Mesangial cell (primary cell): Measurements from ENCODE around the gene ELL3. TPM values are rescaled to one million over a fixed set of nuclear protein-coding genes. Genes with fewer than 3 reads are reported as not detected.

ENCODE experiments used
- total RNA-seq: library from RNA; depleted of rRNA; stranded (reverse); fragments of >200 nt; gene quantifications from 2 replicates; pipeline ENCODE4 v1.2.3, GENCODE V29; 2015

Gene ELL3, protein sequence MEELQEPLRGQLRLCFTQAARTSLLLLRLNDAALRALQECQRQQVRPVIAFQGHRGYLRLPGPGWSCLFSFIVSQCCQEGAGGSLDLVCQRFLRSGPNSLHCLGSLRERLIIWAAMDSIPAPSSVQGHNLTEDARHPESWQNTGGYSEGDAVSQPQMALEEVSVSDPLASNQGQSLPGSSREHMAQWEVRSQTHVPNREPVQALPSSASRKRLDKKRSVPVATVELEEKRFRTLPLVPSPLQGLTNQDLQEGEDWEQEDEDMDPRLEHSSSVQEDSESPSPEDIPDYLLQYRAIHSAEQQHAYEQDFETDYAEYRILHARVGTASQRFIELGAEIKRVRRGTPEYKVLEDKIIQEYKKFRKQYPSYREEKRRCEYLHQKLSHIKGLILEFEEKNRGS
- 1.8 and 3.0 TPM in 2 replicates for total RNA-seq

DNA sequence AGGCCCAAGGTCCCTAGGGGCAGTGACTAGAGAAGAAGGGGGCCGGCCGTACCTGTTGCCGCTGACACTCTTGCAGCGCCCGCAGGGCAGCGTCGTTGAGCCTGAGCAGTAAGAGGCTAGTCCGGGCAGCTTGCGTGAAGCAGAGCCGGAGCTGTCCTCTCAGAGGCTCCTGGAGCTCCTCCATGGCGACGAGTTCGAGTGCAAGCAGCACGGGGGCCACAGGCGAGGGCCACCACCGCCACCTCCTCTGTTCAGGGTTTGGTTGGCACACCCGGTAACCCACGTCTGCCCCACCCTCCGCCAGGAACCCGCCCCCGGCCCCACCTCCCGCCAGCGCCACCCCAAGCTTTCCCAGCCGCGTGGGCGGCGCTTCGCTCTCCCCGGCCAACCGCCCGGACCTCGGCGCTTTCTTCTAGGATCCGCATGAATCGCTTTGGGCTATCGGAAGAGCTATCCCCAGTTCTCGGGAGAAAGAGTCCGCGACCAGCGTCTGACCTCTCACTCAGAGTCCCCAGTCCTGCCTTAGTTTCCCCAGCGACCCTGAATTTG, at the start of gene ELL3:
TSS of gene ELL3 (minus strand) at position 249 of the 549 bp plus-strand sequence. CDS start at position 184, 65 bp downstream.

DNA sequence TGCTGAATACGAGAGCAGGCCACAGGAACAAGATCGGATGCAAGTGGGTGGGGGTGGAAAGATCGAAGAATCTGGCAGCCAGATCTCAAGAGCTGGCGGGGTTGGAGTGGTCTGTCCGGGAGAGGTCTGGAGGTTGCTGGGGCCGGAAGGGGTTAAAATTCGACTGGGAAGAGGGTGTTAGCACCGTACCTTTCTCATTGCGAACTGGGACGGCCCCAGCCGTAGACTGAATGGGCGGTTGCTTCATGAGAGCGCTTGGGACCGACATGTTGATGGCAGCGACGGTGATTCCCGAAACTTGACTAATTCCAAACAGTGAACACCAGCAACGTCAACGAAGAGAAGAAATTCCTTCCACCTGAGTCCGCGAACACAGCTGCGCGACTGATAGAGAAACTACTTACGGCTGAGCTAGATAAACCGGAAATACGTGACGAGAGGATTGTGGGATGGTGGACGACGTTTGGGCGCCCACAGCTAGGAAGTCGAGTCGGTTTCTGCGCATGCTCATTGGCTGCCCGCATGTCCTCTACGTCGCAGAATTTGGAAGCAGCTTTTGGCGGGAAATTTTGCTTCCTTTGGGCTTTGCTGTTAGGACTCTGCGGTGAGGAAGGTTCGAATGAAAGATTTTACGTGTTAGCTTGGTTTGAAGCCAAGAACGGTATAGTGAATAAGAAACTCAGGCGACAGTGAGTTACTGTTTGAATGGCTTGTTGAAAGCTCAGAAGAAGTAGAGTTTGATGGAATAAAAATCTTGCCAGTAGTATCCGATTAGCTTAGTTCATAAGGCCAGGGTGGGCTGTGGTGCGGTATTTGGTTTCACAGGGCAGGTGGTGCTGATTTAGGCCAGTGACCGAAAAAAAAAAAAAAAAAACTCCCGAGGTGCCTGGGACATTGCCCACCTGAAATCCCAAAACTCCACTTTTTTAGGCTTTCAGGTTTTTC, 47.8 kb upstream of the ELL3 start, which contains the start of gene MFAP1:
TSS of gene MFAP1 (minus strand) at position 389 of the 945 bp plus-strand sequence. CDS start at position 268, 121 bp downstream.

DNA sequence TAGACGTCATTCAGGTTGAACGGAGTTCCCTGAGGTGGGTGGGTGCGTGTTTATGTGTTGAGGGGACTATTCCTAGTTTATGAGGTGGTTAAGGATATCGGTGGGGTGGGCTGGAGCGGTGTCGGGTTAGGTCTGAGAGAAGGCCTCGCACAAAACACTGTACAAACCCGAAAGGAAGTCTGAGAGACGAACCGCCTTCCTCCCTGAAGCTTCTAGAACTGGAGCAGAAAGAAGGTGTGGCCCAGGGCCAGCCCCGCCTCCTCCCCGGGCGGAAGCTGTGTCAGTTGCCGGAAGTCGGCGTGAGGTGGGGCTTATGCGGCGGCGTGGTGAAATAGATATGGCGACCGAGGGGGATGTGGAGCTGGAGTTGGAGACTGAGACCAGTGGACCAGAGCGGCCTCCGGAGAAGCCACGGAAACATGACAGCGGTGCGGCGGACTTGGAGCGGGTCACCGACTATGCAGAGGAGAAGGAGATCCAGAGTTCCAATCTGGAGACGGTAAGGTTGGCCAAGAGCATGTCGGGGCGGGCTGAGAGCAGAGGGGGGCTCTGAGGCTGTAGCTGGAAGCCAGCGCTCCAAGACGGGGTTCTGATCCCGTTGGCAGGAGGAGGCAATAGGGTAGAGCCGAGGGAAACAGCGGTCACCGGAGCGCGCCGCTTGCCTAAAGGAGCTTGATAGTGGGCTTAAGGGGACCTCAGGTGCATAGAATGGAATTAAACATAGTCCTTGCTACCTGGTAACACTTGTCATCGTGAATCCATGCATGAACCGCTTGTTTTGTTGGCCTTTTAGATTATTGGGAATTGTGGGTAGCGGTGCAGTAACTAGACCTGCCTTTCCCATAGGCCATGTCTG, 23.7 kb upstream of the ELL3 start, which contains the start of gene HYPK:
TSS of gene HYPK (plus strand) at position 314 of the 856 bp plus-strand sequence. CDS start at position 338, 24 bp downstream.

DNA sequence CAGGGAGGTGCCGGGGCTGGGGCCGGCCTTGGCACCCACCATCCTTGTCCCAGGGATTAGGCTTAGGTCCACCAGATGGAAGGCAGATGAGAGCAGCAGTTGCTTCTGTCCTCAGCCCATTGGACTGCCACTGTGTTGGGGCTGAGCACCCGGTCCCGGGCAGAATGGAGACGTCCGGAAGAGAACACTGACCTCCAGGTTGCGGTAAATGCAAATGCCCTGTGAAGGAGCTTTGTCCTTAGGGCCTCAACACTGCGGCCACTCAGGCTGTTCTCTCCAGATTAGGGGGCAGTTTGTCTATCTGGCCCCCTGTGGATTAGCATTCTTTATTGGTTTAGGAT, 23.1 kb upstream of the ELL3 start, which contains the start of gene SERINC4:
TSS of gene SERINC4 (minus strand) at position 276 of the 341 bp plus-strand sequence. CDS start at position 42, 234 bp downstream.

DNA sequence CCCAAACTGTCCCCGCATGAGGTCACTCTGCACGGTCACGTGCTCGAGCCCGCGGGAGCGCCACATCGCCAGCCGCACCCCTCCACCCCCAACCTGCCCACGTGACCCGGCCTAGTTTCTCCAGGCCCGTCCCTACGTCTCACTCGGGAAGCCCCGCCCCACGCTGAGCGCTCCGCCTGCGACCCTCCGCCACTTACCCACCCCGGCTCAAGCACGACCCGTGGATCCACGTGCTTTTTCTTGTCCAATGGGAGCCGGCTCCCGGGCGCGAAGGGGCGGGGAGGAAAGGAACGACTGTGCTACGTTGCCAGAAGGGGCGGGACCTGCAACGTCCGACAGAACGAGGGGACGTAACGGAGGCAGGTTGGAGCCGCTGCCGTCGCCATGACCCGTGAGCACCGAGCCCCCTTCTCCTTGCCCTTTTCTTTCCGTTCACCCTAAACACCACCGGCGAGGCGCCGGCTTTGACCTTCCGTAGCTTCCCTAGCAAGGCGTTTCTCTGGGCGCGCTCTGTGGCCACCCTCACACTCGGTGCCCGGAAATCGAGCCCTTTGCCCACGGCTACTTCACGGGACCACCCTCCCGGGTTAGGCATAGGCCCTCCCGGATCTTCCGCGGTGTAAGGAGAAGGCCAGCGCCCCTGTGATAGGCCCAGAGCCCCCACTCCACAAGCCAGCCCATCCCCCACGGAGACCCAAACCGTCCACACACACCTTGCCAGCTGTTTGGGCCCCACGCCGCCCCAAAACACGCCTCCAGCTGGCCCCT, 15.4 kb upstream of the ELL3 start, which contains the start of gene SERF2:
TSS of gene SERF2 (plus strand) at position 328 of the 768 bp plus-strand sequence. CDS start at position 385, 57 bp downstream.

DNA sequence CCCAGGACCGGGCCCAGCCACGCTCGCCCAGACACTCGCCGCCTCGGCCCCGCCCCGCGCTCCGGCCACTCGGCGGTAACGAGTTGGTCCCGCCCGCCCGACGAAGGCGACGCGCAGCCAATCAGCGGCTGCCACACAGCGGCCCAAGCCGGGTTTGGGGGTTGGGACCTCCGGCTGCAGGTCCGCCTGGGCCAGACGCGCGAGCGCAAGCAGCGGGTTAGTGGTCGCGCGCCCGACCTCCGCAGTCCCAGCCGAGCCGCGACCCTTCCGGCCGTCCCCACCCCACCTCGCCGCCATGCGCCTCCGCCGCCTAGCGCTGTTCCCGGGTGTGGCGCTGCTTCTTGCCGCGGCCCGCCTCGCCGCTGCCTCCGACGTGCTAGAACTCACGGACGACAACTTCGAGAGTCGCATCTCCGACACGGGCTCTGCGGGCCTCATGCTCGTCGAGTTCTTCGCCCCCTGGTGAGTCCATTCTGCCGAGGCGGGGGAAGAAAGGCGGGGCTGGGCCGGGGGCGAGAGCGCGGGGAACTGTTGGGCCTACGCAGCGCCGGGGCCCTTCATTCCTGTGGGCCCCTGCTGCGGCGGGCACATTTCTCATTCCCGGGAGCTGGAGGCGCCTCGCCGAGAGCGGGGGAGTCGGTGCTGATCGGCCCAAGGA, 30.4 kb downstream of the ELL3 start, which contains the start of gene PDIA3:
TSS of gene PDIA3 (plus strand) at position 194 of the 658 bp plus-strand sequence. CDS start at position 296, 102 bp downstream.

Other genes starting within 250 kb of the ELL3 start
- gene PPIP5K1, start 186.8 kb downstream of the ELL3 start, total RNA-seq = 14.6 and 27.9 TPM in 2 replicates
- gene CKMT1B, start 182.9 kb downstream of the ELL3 start, total RNA-seq = 0.89 TPM in 1 of 2 replicates, not detected in the other
- gene STRC, start 158.2 kb downstream of the ELL3 start, total RNA-seq = not detected in 2 replicates
- 0.25 and 0.33 TPM in 2 replicates for gene CATSPER2, start 128.1 kb downstream of the ELL3 start, total RNA-seq
- gene CKMT1A, start 83.1 kb downstream of the ELL3 start, total RNA-seq = 0.63 TPM in 1 of 2 replicates, not detected in the other
- gene PDIA3, start 30.5 kb downstream of the ELL3 start, total RNA-seq = 138 and 196 TPM in 2 replicates
- gene SERF2, start 15.4 kb upstream of the ELL3 start, total RNA-seq = 666 and 979 TPM in 2 replicates
- gene SERINC4, start 23.3 kb upstream of the ELL3 start, total RNA-seq = not detected in 2 replicates
- gene HYPK, start 23.6 kb upstream of the ELL3 start, total RNA-seq = 2.3 and 14.7 TPM in 2 replicates
- gene MFAP1, start 47.7 kb upstream of the ELL3 start, total RNA-seq = 10.1 and 10.6 TPM in 2 replicates
- gene WDR76, start 50.0 kb upstream of the ELL3 start, total RNA-seq = 2.9 and 16.5 TPM in 2 replicates